HepG2 (cell line): Measurements from ENCODE around the gene RPH3AL. TPM values are rescaled to one million over a fixed set of nuclear protein-coding genes. Genes with fewer than 3 reads are reported as not detected.

Source experiments
- ATAC-seq: fragments of 200-7000 bp; cut with Tn5 transposase; 3 replicates; pipeline ENCODE4 v1.9.1; 2020; ENCODE audit warnings: mild to moderate bottlenecking, moderate library complexity
- BruUV-seq: library from RNA; stranded (reverse); fragments of 400-500 nt; replicated peaks from 2 replicates; lab custom pipeline; 2021; lab: Mats Ljungman, UMichigan
- CTCF ChIA-PET: fragments of 300-600 bp; formaldehyde crosslinking; extraction: SDS; loops from one replicate; lab custom pipeline; 2021; ENCODE audit warnings: low total read pairs, inconsistent platforms, low intra/inter-chr PET ratio; lab: Yijun Ruan, JAX
- POLR2A ChIA-PET: fragments of 350-600 bp; sonication (Branson Sonifier 250); formaldehyde crosslinking; loops from one replicate; lab custom pipeline; 2020; ENCODE audit warnings: antibody characterized with exemption, inconsistent platforms; lab: Yijun Ruan, JAX
- DNase-seq: peaks from one replicate; pipeline ENCODE4 v3.0.0-alpha.2; 2015; ENCODE audit warnings: low spot score
- FAIRE-seq: peaks from 3 replicates; lab custom pipeline; 2011; peaks lifted over from hg19 to GRCh38; lab: Jason Lieb, UNC
- H2AFZ ChIP-seq: one replicate; pipeline ENCODE4 v1.6.1; 2011; ENCODE audit warnings: low read length, inconsistent platforms
- H3K27ac ChIP-seq: fragments of 300-600 bp; 3 replicates; pipeline ENCODE4 v1.8.0; 2011; ENCODE audit warnings: mixed run types, mild to moderate bottlenecking, mixed read lengths, low read length, inconsistent platforms; ENCODE audit not compliant: insufficient read depth; ENCODE audit errors: extremely low read length
- H3K27me3 ChIP-seq, 2 experiments: fragments of 200-600 bp in 1 of 2; 2 replicates in 1 of 2; 3 replicates in 1 of 2; pipeline versions ENCODE4 v1.6.0 to v1.8.0; 2011; ENCODE audit warnings: low read length in 2 of 2, mild to moderate bottlenecking in 2 of 2, moderate library complexity in 2 of 2, inconsistent platforms in 1 of 2; ENCODE audit not compliant: insufficient read depth in 2 of 2, control insufficient read depth in 1 of 2
- H3K36me3 ChIP-seq, 2 experiments: fragments of 200-600 bp in 1 of 2; replicated peaks in 1 of 2; 2 replicates in 1 of 2; 3 replicates in 1 of 2; pipeline versions ENCODE4 v1.5.1 to v1.8.0; 2011; ENCODE audit warnings: low read length in 2 of 2, inconsistent platforms in 1 of 2; ENCODE audit not compliant: insufficient read depth in 2 of 2, control insufficient read depth in 1 of 2
- H3K4me1 ChIP-seq: 2 replicates; pipeline ENCODE4 v1.5.1; 2012; ENCODE audit warnings: low read length, inconsistent platforms; ENCODE audit not compliant: insufficient read depth
- H3K4me2 ChIP-seq: 2 replicates; pipeline ENCODE4 v1.6.0; 2011; ENCODE audit warnings: low read depth, low read length, inconsistent platforms
- H3K4me3 ChIP-seq, 3 experiments: fragments of 200-600 bp in 1 of 3; sonication (generic), shearing (Covaris generic) in 1 of 3; replicated peaks in 1 of 3; 2 replicates each; pipeline ENCODE4 v1.5.1; 2011 to 2016; ENCODE audit warnings: low read length in 3 of 3, inconsistent platforms in 2 of 3, low read depth in 2 of 3, mild to moderate bottlenecking in 2 of 3, control low read depth in 1 of 3, mixed read lengths in 1 of 3; ENCODE audit not compliant: insufficient read depth in 1 of 3
- H3K79me2 ChIP-seq: one replicate; pipeline ENCODE4 v1.6.1; 2011; ENCODE audit warnings: low read length, inconsistent platforms; ENCODE audit not compliant: insufficient read depth
- H3K9ac ChIP-seq: 2 replicates; pipeline ENCODE4 v1.6.0; 2011; ENCODE audit warnings: mild to moderate bottlenecking, low read depth, low read length, inconsistent platforms; ENCODE audit not compliant: insufficient read depth
- H3K9me3 ChIP-seq: 2 replicates; pipeline ENCODE4 v1.5.1; 2012; ENCODE audit warnings: mild to moderate bottlenecking, low read length
- H4K20me1 ChIP-seq: 2 replicates; pipeline ENCODE4 v1.6.0; 2011; ENCODE audit warnings: inconsistent platforms, mild to moderate bottlenecking, low read length, moderate library complexity; ENCODE audit not compliant: insufficient read depth
- ELF3 ChIP-seq: IDR thresholded peaks from 2 replicates; pipeline ENCODE4 v1.6.1; 2016; ENCODE audit warnings: missing genetic modification reagents, missing compliant biosample characterization
- HHEX ChIP-seq: IDR thresholded peaks from 2 replicates; pipeline ENCODE4 v1.6.1; 2016; ENCODE audit warnings: control low read depth
- JUNB ChIP-seq: sonication (generic); formaldehyde crosslinking; IDR thresholded peaks from 2 replicates; pipeline ENCODE4 v1.8.0; 2022; ENCODE audit warnings: missing genetic modification reagents, mild to moderate bottlenecking, borderline replicate concordance
- NFRKB ChIP-seq: fragments of 450-650 bp; IDR thresholded peaks from 2 replicates; pipeline ENCODE4 v1.6.1; 2017
- RXRA ChIP-seq: sonication (generic); formaldehyde crosslinking; IDR thresholded peaks from 2 replicates; pipeline ENCODE4 v1.5.1; 2020; ENCODE audit warnings: missing genetic modification reagents
- SETDB1 ChIP-seq: sonication (generic); formaldehyde crosslinking; IDR thresholded peaks from 2 replicates; pipeline ENCODE4 v1.5.1; 2020; ENCODE audit warnings: missing genetic modification reagents, mild to moderate bottlenecking, borderline replicate concordance
- ZNF12 ChIP-seq: sonication (generic); formaldehyde crosslinking; IDR thresholded peaks from 2 replicates; pipeline ENCODE4 v1.5.0; 2020; ENCODE audit warnings: missing genetic modification reagents
- ZNF441 ChIP-seq: sonication (generic); formaldehyde crosslinking; IDR thresholded peaks from 2 replicates; pipeline ENCODE4 v1.7.0; 2021; ENCODE audit warnings: missing genetic modification reagents, borderline replicate concordance
- ZNF660 ChIP-seq: sonication (generic); formaldehyde crosslinking; IDR thresholded peaks from 2 replicates; pipeline ENCODE4 v1.5.1; 2020; ENCODE audit warnings: mild to moderate bottlenecking, low read depth, missing genetic modification reagents, borderline replicate concordance
- WGBS: methylation state at CpG from one replicate; pipeline ENCODE4 v1.1.6; 2017; ENCODE audit warnings: low lambda C conversion rate; 5-methylcytosine and 5-hydroxymethylcytosine counted together
- in situ Hi-C: cut with HindIII; loops from 2 replicates; pipeline ENCODE4 v1.10.0; 2017; ENCODE audit warnings: low pct_unique_long_range_greater_than_20kb; ENCODE audit not compliant: extremely low pct_ligation_motif_present
- intact Hi-C: fragments of 100-400 bp; cut with micrococcal nuclease; formaldehyde crosslinking; loops from one replicate; pipeline ENCODE4 v1.10.0; 2022; ENCODE audit not compliant: unreplicated experiment
- polyA plus RNA-seq, 8 experiments: library from polyadenylated mRNA; depleted of rRNA in 3 of 8; stranded (reverse) in 7 of 8; unstranded in 1 of 8; fragments of >200 nt; fragmentation: Illumina TruSeq in 4 of 8; extraction: Trizol in 4 of 8; gene quantifications; 2 replicates each; pipeline versions ENCODE4 v1.2.1 to v1.2.3, GENCODE V29; 2011 to 2016; ENCODE audit warnings: low read depth in 4 of 8, missing spikeins in 1 of 8, mixed read lengths in 1 of 8; ENCODE audit not compliant: insufficient read depth in 1 of 8
- total RNA-seq, 5 experiments: library from RNA; depleted of rRNA; stranded (reverse); fragments of >200 nt; fragmentation: Illumina TruSeq; extraction: Trizol; gene quantifications; 2 replicates each; pipeline ENCODE4 v1.2.3, GENCODE V29; 2016; ENCODE audit warnings: low read depth in 1 of 5
- TF ChIP-seq, protein P1 (sequence below): sonication (generic); formaldehyde crosslinking; IDR thresholded peaks from 2 replicates; pipeline ENCODE4 v1.8.1; 2022; ENCODE audit warnings: low read depth, mild to moderate bottlenecking, missing genetic modification reagents
- TF ChIP-seq, protein P2 (sequence below): sonication (generic); formaldehyde crosslinking; conservative IDR thresholded peaks from 2 replicates; pipeline ENCODE4 v1.4.0; 2020; ENCODE audit warnings: mild to moderate bottlenecking, missing genetic modification reagents, moderate library complexity
- TF ChIP-seq, protein P3 (sequence below): IDR thresholded peaks from 2 replicates; pipeline ENCODE4 v1.6.1; 2016; ENCODE audit warnings: missing biosample characterization, missing genetic modification reagents, low read depth

The RPH3AL gene
- total and polyA plus RNA-seq, 2 of the 13 experiments (the other 11 are each of a cell fraction or from before 2014, with no cell fraction given): 7.8 to 16.4 TPM

DNA sequence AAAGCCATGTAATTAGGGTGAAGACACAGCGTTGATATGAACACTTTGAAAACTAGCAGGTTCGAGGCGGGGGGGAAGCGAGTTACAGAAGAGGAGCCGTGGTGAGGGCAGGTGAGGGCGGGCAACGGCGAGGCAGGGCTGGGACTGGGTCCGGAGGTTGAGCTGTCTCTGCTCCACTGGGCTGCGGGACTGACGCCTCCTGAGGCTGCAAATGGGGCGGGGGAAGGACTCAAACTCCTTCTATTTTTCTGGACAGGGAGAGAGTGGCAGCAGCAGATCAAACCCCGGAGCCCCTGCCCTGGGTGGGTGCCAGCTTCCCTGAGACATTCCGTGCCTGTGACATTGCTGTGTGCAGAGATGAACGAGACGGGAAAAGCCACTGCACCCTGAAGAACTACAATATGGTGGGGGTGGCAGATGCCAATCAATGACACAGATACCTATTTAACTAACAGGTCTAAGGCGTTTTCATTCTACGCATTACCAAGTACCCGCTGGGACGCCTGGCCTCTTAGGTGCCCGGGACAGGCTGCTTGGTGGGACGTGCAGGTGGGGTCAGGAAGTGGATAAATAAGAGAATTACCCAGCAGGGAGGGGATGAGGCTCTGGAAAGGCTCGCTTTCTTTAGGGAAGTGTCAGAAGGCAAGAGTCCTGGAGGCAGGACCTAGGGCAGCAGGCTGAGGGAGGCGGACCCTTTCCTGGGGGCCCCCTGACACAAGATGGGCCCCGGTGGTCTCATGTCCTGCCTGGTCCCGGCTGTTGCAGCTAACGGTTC lies 30.4 kb downstream of the RPH3AL start:
- WGBS: 97% methylated on average over 22 of the region's 27 CpGs
- ChIA-PET CTCF (no interaction called here), POLR2A (no interaction called here)
- H3K27me3 ChIP-seq: no peaks in the 10 kb centered on the region
- H2AFZ ChIP-seq: no peak overlapping the region
- no peak overlapping the region for H3K4me2 ChIP-seq
- no peaks in the 10 kb centered on the region for H3K4me1 ChIP-seq
- peaks cover 3% of the 10 kb centered on the region; the same call in 1 of the 2 replicates for H3K9me3 ChIP-seq
- H3K36me3 ChIP-seq: peaks cover 12 to 21% of the 10 kb centered on the region in 2 experiments; a peak in 3 of 5 replicates
- TF ChIP-seq ELF3 (CRISPR knock-in tag) (no peak), ZNF441 (CRISPR knock-in tag) (no peak), ZNF660 (CRISPR knock-in tag) (no peak), SETDB1 (CRISPR knock-in tag) (no peak), RXRA (no peak), HHEX (no peak), NFRKB (no peak), JUNB (CRISPR knock-in tag) (no peak), ZNF12 (CRISPR knock-in tag) (no peak)
- TF ChIP-seq, protein P1, sequence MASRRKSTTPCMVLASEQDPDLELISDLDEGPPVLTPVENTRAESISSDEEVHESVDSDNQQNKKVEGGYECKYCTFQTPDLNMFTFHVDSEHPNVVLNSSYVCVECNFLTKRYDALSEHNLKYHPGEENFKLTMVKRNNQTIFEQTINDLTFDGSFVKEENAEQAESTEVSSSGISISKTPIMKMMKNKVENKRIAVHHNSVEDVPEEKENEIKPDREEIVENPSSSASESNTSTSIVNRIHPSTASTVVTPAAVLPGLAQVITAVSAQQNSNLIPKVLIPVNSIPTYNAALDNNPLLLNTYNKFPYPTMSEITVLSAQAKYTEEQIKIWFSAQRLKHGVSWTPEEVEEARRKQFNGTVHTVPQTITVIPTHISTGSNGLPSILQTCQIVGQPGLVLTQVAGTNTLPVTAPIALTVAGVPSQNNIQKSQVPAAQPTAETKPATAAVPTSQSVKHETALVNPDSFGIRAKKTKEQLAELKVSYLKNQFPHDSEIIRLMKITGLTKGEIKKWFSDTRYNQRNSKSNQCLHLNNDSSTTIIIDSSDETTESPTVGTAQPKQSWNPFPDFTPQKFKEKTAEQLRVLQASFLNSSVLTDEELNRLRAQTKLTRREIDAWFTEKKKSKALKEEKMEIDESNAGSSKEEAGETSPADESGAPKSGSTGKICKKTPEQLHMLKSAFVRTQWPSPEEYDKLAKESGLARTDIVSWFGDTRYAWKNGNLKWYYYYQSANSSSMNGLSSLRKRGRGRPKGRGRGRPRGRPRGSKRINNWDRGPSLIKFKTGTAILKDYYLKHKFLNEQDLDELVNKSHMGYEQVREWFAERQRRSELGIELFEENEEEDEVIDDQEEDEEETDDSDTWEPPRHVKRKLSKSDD (CRISPR knock-in tag): no peak
- TF ChIP-seq, protein P2, sequence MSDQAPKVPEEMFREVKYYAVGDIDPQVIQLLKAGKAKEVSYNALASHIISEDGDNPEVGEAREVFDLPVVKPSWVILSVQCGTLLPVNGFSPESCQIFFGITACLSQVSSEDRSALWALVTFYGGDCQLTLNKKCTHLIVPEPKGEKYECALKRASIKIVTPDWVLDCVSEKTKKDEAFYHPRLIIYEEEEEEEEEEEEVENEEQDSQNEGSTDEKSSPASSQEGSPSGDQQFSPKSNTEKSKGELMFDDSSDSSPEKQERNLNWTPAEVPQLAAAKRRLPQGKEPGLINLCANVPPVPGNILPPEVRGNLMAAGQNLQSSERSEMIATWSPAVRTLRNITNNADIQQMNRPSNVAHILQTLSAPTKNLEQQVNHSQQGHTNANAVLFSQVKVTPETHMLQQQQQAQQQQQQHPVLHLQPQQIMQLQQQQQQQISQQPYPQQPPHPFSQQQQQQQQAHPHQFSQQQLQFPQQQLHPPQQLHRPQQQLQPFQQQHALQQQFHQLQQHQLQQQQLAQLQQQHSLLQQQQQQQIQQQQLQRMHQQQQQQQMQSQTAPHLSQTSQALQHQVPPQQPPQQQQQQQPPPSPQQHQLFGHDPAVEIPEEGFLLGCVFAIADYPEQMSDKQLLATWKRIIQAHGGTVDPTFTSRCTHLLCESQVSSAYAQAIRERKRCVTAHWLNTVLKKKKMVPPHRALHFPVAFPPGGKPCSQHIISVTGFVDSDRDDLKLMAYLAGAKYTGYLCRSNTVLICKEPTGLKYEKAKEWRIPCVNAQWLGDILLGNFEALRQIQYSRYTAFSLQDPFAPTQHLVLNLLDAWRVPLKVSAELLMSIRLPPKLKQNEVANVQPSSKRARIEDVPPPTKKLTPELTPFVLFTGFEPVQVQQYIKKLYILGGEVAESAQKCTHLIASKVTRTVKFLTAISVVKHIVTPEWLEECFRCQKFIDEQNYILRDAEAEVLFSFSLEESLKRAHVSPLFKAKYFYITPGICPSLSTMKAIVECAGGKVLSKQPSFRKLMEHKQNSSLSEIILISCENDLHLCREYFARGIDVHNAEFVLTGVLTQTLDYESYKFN (CRISPR knock-in tag): no peak
- TF ChIP-seq, protein P3, sequence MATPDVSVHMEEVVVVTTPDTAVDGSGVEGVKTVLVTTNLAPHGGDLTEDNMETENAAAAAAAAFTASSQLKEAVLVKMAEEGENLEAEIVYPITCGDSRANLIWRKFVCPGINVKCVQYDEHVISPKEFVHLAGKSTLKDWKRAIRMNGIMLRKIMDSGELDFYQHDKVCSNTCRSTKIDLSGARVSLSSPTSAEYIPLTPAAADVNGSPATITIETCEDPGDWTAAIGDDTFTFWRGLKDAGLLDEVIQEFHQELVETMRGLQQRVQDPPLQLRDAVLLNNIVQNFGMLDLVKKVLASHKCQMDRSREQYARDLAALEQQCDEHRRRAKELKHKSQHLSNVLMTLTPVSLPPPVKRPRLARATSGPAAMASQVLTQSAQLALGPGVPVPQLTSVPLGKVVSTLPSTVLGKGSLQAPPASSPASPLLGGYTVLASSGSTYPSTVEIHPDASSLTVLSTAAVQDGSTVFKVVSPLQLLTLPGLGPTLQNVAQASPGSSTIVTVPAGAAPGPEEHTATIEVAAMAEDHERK (CRISPR knock-in tag): no peak
- DNase-seq (no peak), ATAC-seq (no peak), FAIRE-seq (no peak)
- H4K20me1 ChIP-seq: no peaks in the 10 kb centered on the region
- H3K79me2 ChIP-seq: no peaks in the 10 kb centered on the region
- BruUV-seq: no TSS peak
- no peak overlapping the region for H3K27ac ChIP-seq
- no peak overlapping the region for H3K4me3 ChIP-seq
- intact Hi-C loops (no loop called here), in situ Hi-C loops (no loop called here)
- no peak overlapping the region for H3K9ac ChIP-seq
